Measurements from ENCODE around the gene SNAPC1.

Gene SNAPC1

GRCh38 chr14:61766151-61766550, 3.9 kb downstream of the SNAPC1 start:
- H3K4me2 ChIP-seq (ENCODE audit: low read length, poor library complexity, severe bottlenecking) = peak overlapping the region; percentile 40
- H3K9ac ChIP-seq (ENCODE audit: low read length) = no peak overlapping the region
- peak overlapping the region in 1 of 2 experiments; percentile 96 for H3K4me3 ChIP-seq (ENCODE audit: insufficient read depth in 1 of 2, low read depth in 1 of 2, low read length in 2 of 2)
- no peak overlapping the region for H2AK5ac ChIP-seq (ENCODE audit: low read length, severe bottlenecking)
- no peaks in the 10 kb centered on the region for H3K27me3 ChIP-seq (ENCODE audit: control insufficient read depth in 1 of 2, insufficient read depth in 1 of 2, low read length in 2 of 2)
- DNase-seq = no peak
- H3K14ac ChIP-seq (ENCODE audit: low read length in 2 of 2) = no peak overlapping the region
- peaks cover 4% of the 10 kb centered on the region for H3K4me1 ChIP-seq (ENCODE audit: control insufficient read depth, insufficient read depth, low read depth, low read length)
- WGBS = 87% methylated on average over 2 of the region's 5 CpGs
- no peak overlapping the region for H2BK5ac ChIP-seq (ENCODE audit: low read depth, low read length, poor library complexity, severe bottlenecking)
- H2BK15ac ChIP-seq (ENCODE audit: low read depth, poor library complexity, severe bottlenecking) = no peak overlapping the region
- no peak overlapping the region for H2AFZ ChIP-seq (ENCODE audit: low read depth, low read length)
- H4K91ac ChIP-seq (ENCODE audit: low read length) = no peak overlapping the region
- no peak overlapping the region for H2BK12ac ChIP-seq (ENCODE audit: low read length in 2 of 2)
- no peak overlapping the region for H3K23ac ChIP-seq (ENCODE audit: low read length in 2 of 2)
- no peak overlapping the region for H4K8ac ChIP-seq (ENCODE audit: low read length)
- peaks cover 4% of the 10 kb centered on the region for H3K79me1 ChIP-seq (replicated peaks; ENCODE audit: low read length, poor library complexity, severe bottlenecking)
- no peak overlapping the region for H3K4ac ChIP-seq (ENCODE audit: low read depth in 1 of 2, low read length in 2 of 2)
- no peaks in the 10 kb centered on the region for H3K9me3 ChIP-seq (ENCODE audit: control insufficient read depth, low read length)
- H3K18ac ChIP-seq (ENCODE audit: low read depth in 1 of 2, low read length in 2 of 2) = no peak overlapping the region
- no peak overlapping the region for H3K27ac ChIP-seq (ENCODE audit: low read length, poor library complexity, severe bottlenecking)
- H3K36me3 ChIP-seq (ENCODE audit: control insufficient read depth in 1 of 2, insufficient read depth in 2 of 2, low read depth in 1 of 2, low read length in 2 of 2) = peaks cover 21 to 52% of the 10 kb centered on the region in 2 experiments
- H2BK120ac ChIP-seq (ENCODE audit: low read depth, low read length) = no peak overlapping the region

DNA sequence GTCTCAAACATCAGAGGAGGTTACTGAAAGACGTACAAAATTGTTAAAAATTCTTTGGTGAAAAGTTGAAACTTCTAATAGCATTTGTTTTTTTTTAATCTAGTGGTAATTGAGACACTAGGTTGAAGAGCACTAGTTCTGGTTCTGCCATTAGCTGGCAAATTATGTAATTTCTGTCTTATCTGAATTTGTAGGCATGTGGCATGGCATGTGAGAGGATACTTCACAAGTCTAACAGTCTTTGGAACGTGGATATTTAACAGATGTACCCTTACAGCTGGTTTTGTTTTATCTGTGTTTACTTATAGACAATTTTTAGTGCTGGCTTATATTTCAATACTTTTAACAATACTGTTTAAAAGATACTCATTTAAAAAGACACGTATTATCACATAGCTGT, 6.0 kb downstream of the SNAPC1 start:
- Histone ChIP-seq H2BK120ac (ENCODE audit: low read depth, low read length) (no peak overlapping the region), H3K36me3 (ENCODE audit: control insufficient read depth in 1 of 2, insufficient read depth in 2 of 2, low read depth in 1 of 2, low read length in 2 of 2) (peaks cover 27 to 73% of the 10 kb centered on the region in 2 experiments), H3K18ac (ENCODE audit: low read depth in 1 of 2, low read length in 2 of 2) (no peak overlapping the region), H2BK15ac (ENCODE audit: low read depth, poor library complexity, severe bottlenecking) (no peak overlapping the region), H3K9me3 (ENCODE audit: control insufficient read depth, low read length) (no peaks in the 10 kb centered on the region), H3K79me1 (replicated peaks; ENCODE audit: low read length, poor library complexity, severe bottlenecking) (peaks cover 12% of the 10 kb centered on the region), H2AK5ac (ENCODE audit: low read length, severe bottlenecking) (no peak overlapping the region), H3K4ac (ENCODE audit: low read depth in 1 of 2, low read length in 2 of 2) (no peak overlapping the region), H2BK12ac (ENCODE audit: low read length in 2 of 2) (no peak overlapping the region), H4K8ac (ENCODE audit: low read length) (no peak overlapping the region), H3K23ac (ENCODE audit: low read length in 2 of 2) (no peak overlapping the region), H2BK5ac (ENCODE audit: low read depth, low read length, poor library complexity, severe bottlenecking) (no peak overlapping the region), H3K4me3 (ENCODE audit: insufficient read depth in 1 of 2, low read depth in 1 of 2, low read length in 2 of 2) (no peak overlapping the region), H3K4me2 (ENCODE audit: low read length, poor library complexity, severe bottlenecking) (no peak overlapping the region), H3K14ac (ENCODE audit: low read length in 2 of 2) (no peak overlapping the region), H3K4me1 (ENCODE audit: control insufficient read depth, insufficient read depth, low read depth, low read length) (peaks cover 2% of the 10 kb centered on the region), H2AFZ (ENCODE audit: low read depth, low read length) (no peak overlapping the region), H3K27ac (ENCODE audit: low read length, poor library complexity, severe bottlenecking) (no peak overlapping the region), H4K91ac (ENCODE audit: low read length) (no peak overlapping the region), H3K27me3 (ENCODE audit: control insufficient read depth in 1 of 2, insufficient read depth in 1 of 2, low read length in 2 of 2) (no peaks in the 10 kb centered on the region), H3K9ac (ENCODE audit: low read length) (no peak overlapping the region)
- DNase-seq = no peak
- WGBS = 94% methylated on average over 1 of the region's 3 CpGs

DNA sequence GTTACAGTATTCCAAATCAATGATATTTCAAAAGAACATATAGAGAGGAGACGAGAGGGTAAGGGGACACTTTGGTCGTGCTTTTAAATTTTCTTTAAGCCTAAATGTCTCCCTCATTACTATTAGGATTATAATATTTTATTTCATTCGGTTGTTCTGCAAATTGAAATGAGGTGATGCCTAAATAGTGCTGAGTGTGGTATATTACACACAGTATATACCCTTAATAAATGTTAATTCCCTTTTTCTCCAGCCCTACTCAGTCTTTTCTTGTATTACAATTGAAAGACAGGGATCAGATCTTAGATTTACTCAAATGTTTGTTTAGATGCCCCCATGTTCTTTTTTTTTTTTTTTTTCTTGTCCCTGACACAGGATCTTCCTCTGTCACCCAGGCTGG, 7.7 kb downstream of the SNAPC1 start:
- Histone ChIP-seq H3K9ac (ENCODE audit: low read length) (no peak overlapping the region), H4K91ac (ENCODE audit: low read length) (no peak overlapping the region), H3K79me1 (replicated peaks; ENCODE audit: low read length, poor library complexity, severe bottlenecking) (peaks cover 18% of the 10 kb centered on the region), H2BK12ac (ENCODE audit: low read length in 2 of 2) (no peak overlapping the region), H3K4me2 (ENCODE audit: low read length, poor library complexity, severe bottlenecking) (no peak overlapping the region), H2AK5ac (ENCODE audit: low read length, severe bottlenecking) (no peak overlapping the region), H3K36me3 (ENCODE audit: control insufficient read depth in 1 of 2, insufficient read depth in 2 of 2, low read depth in 1 of 2, low read length in 2 of 2) (peaks cover 40 to 85% of the 10 kb centered on the region in 2 experiments), H2AFZ (ENCODE audit: low read depth, low read length) (no peak overlapping the region), H3K4me1 (ENCODE audit: control insufficient read depth, insufficient read depth, low read depth, low read length) (peaks cover 2% of the 10 kb centered on the region), H4K8ac (ENCODE audit: low read length) (no peak overlapping the region), H3K9me3 (ENCODE audit: control insufficient read depth, low read length) (no peaks in the 10 kb centered on the region), H3K23ac (ENCODE audit: low read length in 2 of 2) (no peak overlapping the region), H2BK15ac (ENCODE audit: low read depth, poor library complexity, severe bottlenecking) (no peak overlapping the region), H2BK5ac (ENCODE audit: low read depth, low read length, poor library complexity, severe bottlenecking) (no peak overlapping the region), H2BK120ac (ENCODE audit: low read depth, low read length) (no peak overlapping the region), H3K14ac (ENCODE audit: low read length in 2 of 2) (no peak overlapping the region), H3K4ac (ENCODE audit: low read depth in 1 of 2, low read length in 2 of 2) (no peak overlapping the region), H3K27me3 (ENCODE audit: control insufficient read depth in 1 of 2, insufficient read depth in 1 of 2, low read length in 2 of 2) (no peaks in the 10 kb centered on the region), H3K18ac (ENCODE audit: low read depth in 1 of 2, low read length in 2 of 2) (no peak overlapping the region), H3K4me3 (ENCODE audit: insufficient read depth in 1 of 2, low read depth in 1 of 2, low read length in 2 of 2) (no peak overlapping the region), H3K27ac (ENCODE audit: low read length, poor library complexity, severe bottlenecking) (no peak overlapping the region)
- WGBS = no CpG with 5 or more reads among the region's 3 CpGs
- DNase-seq = no peak

GRCh38 chr14:61774861-61775260, 12.6 kb downstream of the SNAPC1 start:
- no peak overlapping the region for H2AK5ac ChIP-seq (ENCODE audit: low read length, severe bottlenecking)
- H3K14ac ChIP-seq (ENCODE audit: low read length in 2 of 2) = no peak overlapping the region
- DNase-seq = no peak
- H3K4me3 ChIP-seq (ENCODE audit: insufficient read depth in 1 of 2, low read depth in 1 of 2, low read length in 2 of 2) = no peak overlapping the region
- no peak overlapping the region for H2BK12ac ChIP-seq (ENCODE audit: low read length in 2 of 2)
- H3K18ac ChIP-seq (ENCODE audit: low read depth in 1 of 2, low read length in 2 of 2) = no peak overlapping the region
- no peak overlapping the region for H3K4ac ChIP-seq (ENCODE audit: low read depth in 1 of 2, low read length in 2 of 2)
- no peak overlapping the region for H3K23ac ChIP-seq (ENCODE audit: low read length in 2 of 2)
- H3K4me2 ChIP-seq (ENCODE audit: low read length, poor library complexity, severe bottlenecking) = no peak overlapping the region
- no peak overlapping the region for H3K9ac ChIP-seq (ENCODE audit: low read length)
- no peak overlapping the region for H2BK120ac ChIP-seq (ENCODE audit: low read depth, low read length)
- 100% methylated on average over 1 of the region's 1 CpG for WGBS
- no peak overlapping the region for H4K8ac ChIP-seq (ENCODE audit: low read length)
- H3K9me3 ChIP-seq (ENCODE audit: control insufficient read depth, low read length) = no peaks in the 10 kb centered on the region
- H3K4me1 ChIP-seq (ENCODE audit: control insufficient read depth, insufficient read depth, low read depth, low read length) = no peaks in the 10 kb centered on the region
- H3K79me1 ChIP-seq (replicated peaks; ENCODE audit: low read length, poor library complexity, severe bottlenecking) = peaks cover 26% of the 10 kb centered on the region
- no peak overlapping the region for H2AFZ ChIP-seq (ENCODE audit: low read depth, low read length)
- no peaks in the 10 kb centered on the region for H3K27me3 ChIP-seq (ENCODE audit: control insufficient read depth in 1 of 2, insufficient read depth in 1 of 2, low read length in 2 of 2)
- H2BK15ac ChIP-seq (ENCODE audit: low read depth, poor library complexity, severe bottlenecking) = no peak overlapping the region
- H3K27ac ChIP-seq (ENCODE audit: low read length, poor library complexity, severe bottlenecking) = no peak overlapping the region
- peaks cover 33 to 93% of the 10 kb centered on the region in 2 experiments for H3K36me3 ChIP-seq (ENCODE audit: control insufficient read depth in 1 of 2, insufficient read depth in 2 of 2, low read depth in 1 of 2, low read length in 2 of 2)
- no peak overlapping the region for H4K91ac ChIP-seq (ENCODE audit: low read length)
- no peak overlapping the region for H2BK5ac ChIP-seq (ENCODE audit: low read depth, low read length, poor library complexity, severe bottlenecking)
